ENCODE data around the gene RIPK4.
"Not testable (repeated sequence)": the region's sequence is repeated elsewhere in the genome, so short reads cannot be mapped to it uniquely, and the experiment has no call there.

Gene RIPK4

DNA sequence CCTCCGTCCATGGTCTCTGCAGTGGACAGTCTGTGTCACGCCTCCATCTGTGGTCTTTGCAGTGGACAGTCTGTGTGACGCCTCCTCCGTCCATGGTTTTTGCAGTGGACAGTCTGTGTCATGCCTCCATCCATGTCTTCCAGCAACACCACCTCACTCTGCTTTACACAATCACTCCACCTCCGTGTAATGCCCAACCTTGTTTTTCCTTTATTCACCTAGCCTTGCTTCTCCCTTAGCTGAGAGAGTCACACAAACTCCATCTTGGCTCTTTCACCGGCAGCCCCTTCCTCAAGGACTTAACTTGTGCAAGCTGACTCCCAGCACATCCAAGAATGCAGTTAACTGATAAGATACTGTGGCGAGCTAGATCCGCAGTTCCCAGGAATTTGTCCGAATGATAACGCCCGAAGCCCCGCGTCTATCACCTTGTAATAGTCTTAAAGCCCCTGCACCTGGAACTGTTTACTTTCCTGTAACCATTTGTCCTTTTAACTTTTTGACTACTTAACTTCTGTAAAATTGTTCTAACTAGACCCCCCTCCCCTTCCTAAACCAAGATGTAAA lies 52.5 kb downstream of the RIPK4 start:
- DNase-seq = not testable (repeated sequence)

DNA sequence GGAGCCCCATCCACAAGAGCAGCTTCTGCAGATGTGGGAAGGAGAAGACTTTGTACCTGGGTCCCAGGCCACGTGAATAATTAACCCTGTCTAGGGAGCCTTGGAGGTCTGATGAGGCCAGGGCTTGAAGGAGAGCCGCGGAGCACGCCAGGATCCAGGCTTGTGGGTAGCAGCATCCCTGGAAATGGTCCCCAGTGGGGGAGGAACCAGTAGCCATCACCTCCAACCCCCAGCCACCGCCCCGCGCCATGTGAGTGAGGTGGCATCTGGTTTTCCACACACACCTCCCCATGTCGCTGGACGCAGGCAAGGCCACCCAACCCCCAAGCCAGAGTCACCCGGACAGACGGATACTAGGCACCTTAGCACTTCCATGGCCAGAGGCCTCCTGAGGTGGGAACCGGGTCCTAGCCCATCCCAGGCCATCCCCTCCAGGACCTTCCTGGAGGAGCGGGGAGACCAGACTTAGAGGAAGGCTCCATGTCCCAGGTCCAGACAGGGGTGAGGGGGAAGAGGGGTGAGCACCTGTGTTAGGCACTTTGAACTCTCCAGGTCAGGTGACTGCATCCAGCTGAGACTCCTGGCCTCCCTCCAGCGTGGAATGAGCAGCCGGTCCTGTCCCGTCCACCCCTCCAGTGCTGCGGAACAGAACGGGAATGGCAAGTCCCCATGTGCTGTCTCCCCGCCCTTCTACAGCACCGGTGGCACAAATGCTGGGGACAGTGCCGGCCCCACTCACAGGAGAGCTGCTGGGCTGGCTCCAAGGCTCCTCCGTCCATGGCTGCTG lies 53.2 kb downstream of the RIPK4 start:
- no peak for DNase-seq

DNA sequence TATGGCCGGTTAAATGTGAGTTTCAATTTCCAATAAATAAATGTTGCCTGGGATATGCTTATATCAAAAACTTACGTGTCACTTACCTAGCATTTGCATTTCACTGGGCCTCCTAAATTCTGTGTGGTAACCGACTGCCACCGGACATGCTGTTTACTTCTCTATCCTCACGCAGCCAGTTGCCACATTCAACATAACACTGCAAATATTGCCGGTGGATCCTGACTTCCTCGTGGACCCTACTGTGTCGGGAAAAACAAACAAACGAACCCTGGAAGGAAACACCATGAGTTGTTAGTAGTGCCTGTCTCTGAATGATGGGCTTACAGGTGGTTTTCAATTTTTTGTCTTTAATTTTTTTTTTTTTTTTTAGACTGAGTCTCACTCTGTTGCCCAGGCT lies 54.1 kb downstream of the RIPK4 start:
- DNase-seq = no peak

DNA sequence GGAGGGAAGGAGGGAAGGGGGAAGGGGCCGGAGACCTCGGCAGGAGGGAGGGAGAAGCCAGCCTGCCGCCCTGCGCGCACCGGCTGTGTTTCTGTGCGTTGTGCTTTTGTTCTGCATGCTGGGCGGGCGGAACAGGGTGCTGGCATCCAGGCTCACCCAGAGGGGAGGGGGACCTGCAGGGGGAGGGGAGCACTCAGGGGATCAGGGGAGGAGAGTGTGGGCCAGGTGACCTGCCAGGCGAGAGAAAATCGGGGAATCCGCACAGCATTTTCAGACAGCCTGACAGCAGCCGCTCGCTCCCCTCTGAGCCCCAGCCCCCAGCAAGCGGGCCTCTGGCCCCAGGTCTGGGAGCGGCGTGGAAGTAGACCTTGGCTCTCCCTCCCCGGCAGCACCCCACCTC lies 54.7 kb downstream of the RIPK4 start:
- DNase-seq = no peak

DNA sequence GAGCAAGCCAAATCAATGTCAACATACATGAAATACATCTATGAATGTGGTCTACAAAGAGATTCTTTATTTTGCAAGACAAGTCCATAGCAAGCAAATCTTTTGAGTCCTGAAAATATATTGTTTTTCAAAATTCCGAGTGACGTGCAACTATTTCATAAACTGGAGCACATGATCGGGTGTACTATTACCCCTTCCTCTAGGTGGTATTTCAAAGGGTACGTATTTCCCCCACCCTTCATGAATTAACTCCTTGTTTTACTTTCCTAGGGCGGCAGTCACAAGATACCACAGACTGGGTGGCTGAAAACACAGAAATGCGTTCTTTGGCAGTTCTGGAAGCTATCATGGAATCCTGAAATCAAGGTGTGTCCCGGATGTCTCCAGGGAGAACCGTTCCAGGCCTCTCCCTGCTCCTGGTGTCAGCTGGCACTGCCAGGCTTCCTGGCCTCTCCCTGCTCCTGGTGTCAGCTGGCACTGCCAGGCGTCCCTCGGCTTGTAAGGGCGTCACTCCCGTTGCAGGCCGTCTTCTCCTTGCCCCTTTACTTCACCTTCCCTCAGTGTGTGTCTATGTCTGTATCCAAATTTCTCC lies 55.3 kb downstream of the RIPK4 start:
- DNase-seq = no peak

DNA sequence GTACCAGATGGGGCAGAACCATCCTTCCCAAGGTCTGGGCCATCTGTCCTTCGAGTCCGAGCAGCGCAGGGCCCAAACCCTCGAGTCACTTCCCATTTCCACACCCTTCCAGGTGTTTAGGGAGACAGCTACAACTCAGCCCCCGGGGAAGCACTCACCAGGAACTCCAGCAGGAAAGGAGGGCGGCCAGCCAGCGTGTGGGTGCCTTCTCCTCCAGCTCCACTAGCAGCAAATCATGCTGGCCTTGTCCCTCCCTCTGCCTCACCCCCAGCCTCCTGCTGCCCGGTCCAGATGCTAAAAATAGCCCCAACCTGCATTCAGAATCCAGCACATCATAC lies 56.1 kb downstream of the RIPK4 start:
- no peak for DNase-seq

DNA sequence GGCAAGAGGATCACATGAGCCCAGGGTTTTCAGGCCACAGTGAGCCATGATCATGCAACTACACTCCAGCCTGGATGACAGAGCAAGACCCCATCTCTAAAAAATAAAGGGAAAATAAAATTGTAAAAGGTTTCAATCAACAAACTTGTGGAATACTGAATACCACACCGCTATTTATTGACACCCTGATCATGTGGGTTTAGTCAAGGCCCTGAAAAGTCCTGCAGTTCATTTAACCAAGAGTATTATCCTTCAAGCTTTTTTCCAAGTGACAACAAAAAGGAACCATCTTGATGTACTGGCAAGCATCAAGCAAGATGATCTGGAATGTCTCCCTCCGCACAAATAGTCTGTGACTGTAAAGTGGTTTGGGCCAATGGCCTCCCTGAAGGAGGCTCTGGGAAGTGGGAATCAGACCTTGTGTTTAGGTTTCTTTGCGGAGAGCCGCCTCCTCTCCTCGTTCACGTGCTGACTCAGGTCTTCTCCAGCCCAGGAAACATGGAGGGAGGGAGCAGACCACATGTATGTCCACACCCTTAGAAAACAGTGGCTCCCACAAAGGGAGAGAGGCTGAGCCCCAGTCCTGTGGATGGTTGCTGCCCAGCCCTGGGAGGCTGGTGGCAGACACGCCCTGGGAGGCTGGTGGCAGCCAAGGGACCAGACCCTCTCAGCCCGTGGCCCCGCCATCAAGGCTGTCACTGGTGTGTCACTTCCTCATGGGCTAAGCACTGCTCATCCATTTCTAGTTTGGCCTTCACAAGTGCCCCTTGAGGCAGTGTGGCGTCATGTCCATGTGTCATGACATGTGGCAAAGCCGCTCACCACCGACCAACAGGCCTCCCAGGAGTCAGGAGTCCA lies 56.7 kb downstream of the RIPK4 start:
- DNase-seq = no peak

DNA sequence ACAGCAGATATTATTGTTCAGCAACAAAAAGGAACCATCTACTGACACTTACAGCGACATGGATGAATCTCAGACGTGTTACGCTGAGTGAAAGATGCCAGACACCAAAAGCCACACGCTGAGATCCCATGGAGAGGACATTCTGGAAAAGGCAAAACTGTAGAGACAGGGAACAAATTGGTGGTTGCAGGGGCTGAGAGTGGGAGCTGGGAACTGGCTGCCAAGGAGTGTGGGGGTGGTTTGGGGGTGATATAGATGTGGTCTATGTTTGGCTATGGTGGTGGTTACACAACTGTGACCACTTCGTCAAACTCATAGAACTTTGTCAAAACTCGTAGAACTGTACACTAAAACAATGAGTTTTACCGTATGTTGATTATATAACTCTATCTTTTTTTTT lies 57.7 kb downstream of the RIPK4 start:
- DNase-seq = no peak

DNA sequence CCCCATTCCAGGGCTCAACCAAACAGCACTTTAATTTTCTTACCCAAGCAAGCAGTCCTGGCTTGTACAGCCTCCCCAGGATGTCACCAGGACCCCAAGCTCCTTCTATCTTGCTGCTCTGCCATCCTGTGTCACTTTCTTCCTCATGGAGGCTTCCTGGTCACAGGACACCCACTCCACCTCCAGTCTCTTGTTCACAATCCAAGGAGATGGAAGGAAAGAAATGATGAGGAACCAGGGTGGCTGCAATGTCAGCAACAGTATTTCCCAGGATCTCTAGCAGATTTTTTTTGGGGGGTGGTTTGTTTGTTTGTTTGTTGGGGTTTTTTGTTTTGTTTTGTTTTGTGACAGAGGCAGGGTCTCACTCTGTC lies 58.9 kb downstream of the RIPK4 start:
- no peak for DNase-seq

DNA sequence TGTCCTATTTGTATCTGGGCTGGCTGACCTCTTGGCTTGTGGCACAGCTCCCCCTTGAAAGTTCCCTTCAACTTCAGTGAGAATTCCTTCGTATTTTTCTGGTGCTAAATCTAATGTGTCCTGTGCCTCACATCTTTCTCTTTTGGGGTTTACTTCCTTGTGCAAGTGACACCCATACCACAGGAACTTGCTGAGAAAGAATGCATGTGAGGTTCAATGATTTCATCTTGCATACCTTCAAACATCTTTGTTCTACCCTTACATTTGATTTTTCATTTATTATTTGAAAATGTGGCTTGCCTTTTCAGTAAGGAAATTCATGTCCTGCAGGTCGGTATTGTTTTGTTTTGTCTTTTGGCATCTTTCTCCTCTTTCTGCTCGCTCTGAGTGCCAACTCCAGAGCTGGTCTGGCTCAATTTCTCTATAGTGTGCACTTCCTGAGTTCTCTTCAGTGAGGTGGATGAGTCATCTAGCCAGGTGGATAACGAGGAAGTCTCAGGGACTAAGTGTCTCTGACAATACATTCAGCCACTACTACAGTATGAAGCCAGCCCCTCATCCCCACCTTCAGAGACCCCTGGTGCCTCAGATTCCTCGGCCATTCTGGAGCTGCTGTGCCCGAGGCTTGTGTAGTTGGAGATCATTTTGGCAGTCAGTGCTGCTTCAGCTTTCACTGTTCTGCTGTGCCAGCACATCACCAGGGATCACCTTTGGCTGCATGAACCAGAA lies 59.5 kb downstream of the RIPK4 start:
- no peak for DNase-seq

DNA sequence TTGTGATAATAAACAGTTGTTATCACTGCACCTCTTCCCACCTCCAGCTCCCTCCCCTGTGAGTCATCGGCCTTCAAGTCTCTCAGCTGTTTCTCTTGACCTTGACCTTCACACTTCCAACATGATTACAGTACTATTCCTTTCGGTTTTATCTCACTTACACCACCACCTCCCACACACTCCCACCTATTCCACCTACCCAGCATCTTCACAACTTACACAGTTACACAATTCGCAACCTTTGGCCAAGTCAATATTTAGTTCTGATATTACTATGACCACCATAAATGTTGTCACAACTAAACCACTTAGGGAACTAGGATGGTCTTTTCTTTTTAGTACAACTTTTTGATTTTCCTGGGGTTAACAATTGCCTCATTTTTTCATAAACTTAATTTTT lies 60.2 kb downstream of the RIPK4 start:
- no peak for DNase-seq

DNA sequence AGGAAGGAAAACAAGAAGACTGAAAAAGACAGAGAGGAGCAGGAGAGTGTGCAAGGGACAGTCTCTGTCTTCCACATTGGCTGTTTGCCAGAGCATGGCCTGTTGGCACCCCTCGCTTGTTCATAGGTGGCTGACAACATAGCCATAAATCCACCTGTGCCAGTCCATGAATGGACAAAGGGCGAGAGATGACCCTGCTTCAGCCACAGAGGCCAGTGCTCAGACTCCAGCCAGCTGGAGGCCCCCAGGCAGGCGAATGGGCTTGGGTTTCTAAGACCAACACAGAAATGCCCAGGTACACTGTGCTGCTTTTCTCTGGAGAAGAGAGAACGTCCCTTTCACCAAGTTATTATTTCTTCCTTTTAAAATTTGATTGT lies 60.6 kb downstream of the RIPK4 start:
- no peak for DNase-seq

DNA sequence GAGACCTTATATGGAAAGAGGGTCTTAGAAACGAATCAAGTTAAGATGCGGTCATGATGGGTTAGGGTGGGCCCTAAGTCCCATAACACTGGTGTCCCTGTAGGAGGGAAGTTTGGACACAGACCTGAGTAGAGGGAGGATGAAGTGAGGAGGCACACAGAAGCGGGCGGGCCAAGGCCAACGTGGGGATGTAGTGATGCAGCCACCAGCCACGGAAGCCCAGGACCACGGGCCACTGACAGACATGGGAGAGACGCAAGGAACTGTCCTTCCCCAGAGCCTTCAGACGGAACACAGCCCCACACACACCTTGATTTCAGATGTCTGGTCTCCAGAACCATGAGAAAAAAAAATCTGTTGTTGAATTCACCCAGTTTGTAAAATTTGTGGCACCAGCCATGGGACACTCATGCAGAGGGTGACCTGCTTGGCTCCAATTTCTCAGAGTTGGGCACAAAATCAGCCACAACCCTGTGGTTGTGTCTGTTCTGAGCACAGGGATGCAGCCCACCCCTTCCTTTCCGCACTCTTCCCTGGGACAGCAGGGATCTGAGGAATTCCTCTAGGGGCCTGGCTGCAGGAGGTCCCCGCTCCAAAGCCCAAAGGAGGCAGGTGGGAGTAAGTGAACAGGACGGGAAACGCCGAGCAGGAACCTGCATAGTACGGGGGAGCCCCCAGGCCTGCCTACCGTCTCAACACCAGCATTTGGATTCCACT lies 61.1 kb downstream of the RIPK4 start:
- no peak for DNase-seq

DNA sequence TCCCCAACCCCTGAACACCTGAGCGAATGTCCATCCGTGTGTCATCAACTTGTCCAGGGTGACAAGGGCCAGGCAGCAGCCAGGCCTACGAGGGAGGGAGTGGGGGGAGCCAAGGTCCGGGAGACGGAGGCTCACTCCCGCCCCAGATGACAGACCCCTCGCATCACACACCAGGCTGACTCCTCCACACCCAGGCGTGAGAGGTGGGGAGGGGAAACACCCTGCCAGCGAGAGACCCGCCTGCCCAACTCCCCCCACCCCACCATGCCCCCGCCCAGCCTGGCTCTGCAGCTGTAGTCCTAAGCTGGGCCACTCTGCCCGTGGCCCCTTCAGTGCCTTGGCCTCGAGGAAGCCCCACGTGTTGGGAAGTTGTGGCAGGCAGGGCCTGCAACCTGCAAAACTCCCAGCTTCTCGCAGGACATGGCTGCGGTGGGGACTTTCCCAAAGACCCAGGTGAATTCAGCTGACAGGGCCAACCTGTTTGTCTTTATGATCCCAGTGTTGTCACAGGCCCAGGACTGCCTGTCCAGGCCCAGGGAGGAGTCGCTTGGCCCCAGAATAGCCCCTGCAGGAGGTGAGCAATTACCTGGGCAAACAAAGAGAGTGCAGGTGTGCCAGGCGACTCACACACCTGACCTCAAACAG lies 62.9 kb downstream of the RIPK4 start:
- DNase-seq = no peak

DNA sequence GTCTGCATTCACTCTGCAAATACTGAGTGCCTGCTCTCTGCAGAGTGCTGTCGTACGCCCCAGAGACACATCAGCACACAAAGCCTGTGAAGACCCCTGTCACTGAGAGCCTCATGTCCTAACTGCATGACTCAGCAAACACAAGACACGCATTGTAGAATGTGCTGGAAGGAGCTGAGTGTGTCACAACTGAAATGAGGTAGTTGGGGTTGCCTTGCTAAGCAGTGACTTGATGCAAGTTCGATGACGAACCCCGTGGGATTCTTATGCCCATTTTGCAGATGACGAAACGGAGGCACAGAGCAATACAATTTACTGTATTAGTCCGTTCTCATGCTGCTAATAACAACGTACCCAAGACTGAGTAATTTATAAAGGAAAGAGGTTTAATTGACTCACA lies 65.1 kb downstream of the RIPK4 start:
- no peak for DNase-seq

DNA sequence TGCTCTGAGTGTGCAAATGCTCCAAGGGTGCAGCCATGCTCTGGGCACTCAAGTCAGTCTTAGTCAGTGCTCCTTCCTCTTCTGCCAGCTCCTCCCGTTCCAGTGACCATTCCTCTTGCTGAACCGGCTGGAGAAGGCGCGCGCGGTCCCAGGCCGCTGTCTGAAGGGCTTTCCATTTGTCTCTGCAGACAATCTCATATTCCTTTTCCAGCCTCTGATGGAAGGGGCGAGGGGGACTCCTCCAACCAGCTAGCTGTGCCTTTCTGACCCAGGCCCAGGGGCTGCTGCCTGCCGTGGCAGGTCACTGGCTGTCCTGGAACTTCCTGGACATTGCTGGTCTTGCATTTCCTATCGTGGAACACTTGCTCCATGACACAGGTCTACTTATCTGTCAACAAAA lies 67.5 kb downstream of the RIPK4 start:
- no peak for DNase-seq

DNA sequence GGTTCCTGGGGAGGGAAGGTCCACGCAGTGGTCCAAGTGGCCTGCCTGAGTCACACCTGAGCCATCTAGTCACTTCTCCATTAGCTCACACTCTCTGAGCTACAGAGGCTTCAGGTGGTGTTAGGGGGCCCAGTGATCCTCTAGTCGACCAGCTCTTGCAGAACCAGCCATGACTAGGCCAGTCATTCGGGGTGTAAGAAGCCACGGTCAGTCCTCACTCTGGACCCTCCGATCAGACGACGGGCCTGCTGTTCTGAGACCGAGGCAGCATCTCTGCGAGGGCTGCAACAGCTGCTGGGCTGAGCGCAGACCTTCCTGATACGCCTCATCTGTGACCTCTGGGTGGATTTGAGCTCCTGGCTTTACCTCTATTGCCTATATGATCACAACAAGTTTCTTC lies 68.8 kb downstream of the RIPK4 start:
- no peak for DNase-seq

DNA sequence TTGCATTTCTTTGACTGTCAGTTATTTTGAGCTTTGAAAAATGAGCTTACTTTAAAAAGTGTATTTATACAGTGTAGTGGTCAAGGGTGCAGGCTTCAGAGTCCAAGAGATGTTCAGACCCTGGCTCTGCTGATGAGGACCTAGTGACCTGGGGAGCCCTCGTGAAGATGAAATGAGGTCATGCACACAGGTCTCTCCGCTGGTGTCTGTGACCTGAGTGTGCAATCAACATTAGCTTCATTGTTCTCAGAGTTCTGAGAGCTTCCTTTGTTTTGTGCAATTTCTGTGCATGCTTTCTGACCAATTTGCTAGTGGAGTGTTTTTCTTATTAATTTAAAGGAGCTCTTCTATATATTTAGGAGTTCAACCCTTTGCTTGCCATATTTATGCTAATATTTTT lies 71.3 kb downstream of the RIPK4 start:
- DNase-seq = no peak

DNA sequence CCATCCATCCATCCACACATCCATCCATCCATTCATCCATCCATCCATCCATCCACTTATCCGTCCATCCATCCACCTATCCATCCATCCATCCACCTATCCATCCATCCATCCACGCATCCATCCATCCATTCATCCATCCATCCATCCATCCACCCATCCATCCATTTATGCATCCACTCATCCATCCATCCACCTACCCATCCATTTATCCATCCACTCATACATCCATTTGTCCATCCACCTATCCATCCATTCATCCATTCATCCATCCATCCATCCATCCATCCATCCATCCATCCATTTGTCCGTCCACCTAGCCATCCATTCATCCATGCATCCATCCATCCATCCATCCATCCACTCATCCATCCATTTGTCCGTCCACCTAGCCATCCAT lies 72.8 kb downstream of the RIPK4 start:
- not testable (repeated sequence) for DNase-seq

DNA sequence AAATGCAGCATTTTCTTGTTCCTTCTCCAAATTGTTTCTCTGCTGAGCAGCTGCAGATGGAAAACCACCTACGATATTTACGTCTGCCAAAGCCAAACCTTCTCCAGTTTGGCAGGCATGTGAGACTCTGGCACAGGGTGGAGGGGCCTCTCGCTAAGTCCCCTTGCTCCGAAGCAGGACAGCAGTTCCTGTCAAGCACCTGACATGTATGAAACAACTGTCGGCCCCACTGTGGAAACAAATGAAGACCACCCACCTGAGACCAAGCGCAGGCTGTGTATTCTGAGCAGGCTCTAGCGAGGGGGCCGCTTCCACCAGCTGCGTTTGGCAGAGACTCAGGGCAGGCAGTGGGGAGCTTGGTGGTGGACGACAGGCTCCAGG lies 74.7 kb downstream of the RIPK4 start:
- DNase-seq = no peak

Measured in fibroblast of skin of abdomen (primary cell).